ENCODE measurements around the gene GTF2H2C.
"Not testable (repeated sequence)": the region's sequence is repeated elsewhere in the genome, so short reads cannot be mapped to it uniquely, and the experiment has no call there.

GTF2H2C gene

DNA sequence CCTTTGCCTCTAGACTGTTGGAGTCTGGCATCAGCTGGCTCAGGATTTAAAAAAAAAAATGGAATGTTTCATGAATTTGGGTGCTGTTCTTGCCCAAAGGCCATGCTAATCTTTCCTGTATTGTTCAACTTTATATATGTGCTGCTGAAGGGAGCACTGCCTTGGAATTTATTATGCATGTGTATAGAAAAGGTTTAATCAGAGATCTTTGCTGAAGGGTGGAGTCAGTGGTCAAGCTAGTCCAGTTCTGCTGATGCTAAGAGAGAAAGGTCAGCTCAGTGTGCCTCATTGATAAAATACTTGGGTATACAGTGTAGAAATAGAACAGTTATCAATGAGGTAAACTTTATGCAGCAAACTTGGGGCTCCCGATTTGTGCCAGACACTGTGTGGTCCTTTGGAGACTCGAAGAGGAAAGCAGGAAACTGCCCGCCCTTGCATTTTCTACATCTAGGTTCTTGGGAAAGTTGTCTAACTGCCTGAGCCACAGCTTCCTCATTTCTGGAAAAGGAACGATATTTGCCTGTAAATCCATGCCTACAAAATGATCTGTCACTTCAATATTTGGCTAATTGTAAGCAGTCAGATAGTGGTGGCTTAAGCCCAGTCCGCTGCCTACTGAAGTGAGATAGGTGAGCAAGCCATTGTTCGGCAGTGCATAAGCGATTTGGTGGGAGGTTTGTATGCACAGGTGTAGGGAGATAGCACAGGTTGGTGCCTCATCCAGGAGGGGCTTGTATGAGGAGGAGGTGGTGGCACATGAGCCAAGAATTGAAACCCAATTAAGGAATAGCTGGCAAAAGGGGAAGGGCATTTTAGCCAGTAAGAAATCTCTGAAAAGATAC, 29.2 kb upstream of the GTF2H2C start:
- no peak for DNase-seq (ENCODE audit: extremely low read depth, low read depth)
- no peak overlapping the region for H3K4me3 ChIP-seq (replicated peaks; ENCODE audit: low read depth, low read length)
- TF ChIP-seq, protein P1, sequence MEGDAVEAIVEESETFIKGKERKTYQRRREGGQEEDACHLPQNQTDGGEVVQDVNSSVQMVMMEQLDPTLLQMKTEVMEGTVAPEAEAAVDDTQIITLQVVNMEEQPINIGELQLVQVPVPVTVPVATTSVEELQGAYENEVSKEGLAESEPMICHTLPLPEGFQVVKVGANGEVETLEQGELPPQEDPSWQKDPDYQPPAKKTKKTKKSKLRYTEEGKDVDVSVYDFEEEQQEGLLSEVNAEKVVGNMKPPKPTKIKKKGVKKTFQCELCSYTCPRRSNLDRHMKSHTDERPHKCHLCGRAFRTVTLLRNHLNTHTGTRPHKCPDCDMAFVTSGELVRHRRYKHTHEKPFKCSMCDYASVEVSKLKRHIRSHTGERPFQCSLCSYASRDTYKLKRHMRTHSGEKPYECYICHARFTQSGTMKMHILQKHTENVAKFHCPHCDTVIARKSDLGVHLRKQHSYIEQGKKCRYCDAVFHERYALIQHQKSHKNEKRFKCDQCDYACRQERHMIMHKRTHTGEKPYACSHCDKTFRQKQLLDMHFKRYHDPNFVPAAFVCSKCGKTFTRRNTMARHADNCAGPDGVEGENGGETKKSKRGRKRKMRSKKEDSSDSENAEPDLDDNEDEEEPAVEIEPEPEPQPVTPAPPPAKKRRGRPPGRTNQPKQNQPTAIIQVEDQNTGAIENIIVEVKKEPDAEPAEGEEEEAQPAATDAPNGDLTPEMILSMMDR (IDR thresholded peaks at IDR 0.05; ENCODE audit: low read depth, low read length, missing control alignments) = no peak

DNA sequence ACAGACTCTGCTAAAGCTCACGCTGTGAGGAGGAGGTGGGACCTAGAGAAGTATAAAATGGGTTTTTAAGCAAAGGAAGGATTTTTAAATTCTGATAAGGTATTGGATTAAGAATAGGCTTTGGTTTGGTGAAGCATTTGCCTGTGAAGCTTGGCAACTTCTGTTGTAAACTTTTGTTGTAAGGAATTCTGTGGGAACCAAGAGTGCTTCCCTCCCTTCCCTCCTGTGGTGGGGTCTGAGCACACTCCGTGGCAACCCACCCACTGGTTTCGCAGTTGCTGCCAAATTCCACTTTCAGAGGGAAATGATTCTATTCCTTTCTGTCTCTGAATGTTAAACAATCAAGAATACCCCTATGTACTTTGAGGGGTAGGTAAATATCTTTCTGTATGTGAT, 28.6 kb upstream of the GTF2H2C start:
- DNase-seq (ENCODE audit: extremely low read depth, low read depth) = no peak
- H3K4me3 ChIP-seq (replicated peaks; ENCODE audit: low read depth, low read length) = no peak overlapping the region
- TF ChIP-seq, protein P1 (IDR thresholded peaks at IDR 0.05; ENCODE audit: low read depth, low read length, missing control alignments) = no peak

DNA sequence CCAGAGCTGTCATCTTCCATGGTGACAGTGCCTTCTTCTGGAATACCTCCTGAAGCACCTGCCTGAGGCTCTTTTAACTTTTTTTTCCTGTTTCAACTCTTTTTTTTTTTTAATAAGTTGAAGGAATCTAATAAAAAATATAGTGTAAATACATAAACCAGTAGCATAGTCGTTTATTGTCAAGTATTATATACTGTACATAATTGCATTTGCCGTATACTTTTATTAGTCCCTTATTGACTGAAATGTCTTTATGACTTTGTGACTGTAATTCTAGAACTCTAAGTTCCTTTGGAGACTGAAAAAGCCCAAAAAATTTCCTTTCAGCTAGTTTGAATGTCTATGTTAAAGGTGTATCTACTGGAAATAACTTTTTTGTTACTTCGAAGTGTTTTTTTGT, 22.1 kb upstream of the GTF2H2C start:
- not testable (repeated sequence) for DNase-seq (ENCODE audit: extremely low read depth, low read depth); H3K4me3 ChIP-seq (replicated peaks; ENCODE audit: low read depth, low read length)

DNA sequence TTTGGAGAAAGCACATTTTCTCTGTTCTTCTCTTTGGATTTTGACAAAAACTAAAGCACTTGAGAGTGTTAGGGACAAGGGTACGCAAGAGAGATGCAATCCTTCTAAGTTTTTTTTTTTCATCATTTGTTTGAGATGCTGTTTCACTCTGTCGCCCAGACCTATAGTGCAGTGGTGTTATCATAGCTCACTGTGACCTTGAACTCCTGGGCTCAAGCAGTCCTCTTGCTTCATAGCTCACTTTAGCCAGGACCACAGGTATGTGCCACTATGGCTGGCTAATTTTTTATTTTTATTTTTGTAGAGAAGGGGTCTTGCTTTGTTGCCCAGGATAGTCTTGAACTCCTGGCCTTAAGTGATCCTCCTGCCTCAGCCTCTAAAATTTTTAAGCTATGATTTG, 21.3 kb upstream of the GTF2H2C start:
- H3K4me3 ChIP-seq (replicated peaks; ENCODE audit: low read depth, low read length); DNase-seq (ENCODE audit: extremely low read depth, low read depth): not testable (repeated sequence)

DNA sequence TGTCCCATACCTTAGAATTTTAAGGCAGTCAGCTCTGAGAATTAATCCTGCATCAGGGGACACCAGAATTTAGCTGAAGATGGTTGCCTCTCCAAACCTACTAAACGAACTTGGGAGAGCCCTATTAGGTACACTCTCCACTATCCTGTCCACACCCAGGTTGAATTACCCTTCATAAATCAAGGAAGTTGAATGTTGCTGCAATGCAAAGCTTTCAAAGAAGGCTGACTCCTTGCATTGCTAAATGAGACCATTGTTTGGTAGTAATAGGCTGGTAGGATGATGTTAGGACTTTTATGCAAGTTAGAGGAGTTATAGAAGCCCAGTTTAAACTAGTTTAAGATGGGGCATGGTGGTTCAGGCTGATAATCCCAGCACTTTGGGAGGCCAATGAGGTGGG, 18.6 kb upstream of the GTF2H2C start:
- not testable (repeated sequence) for DNase-seq (ENCODE audit: extremely low read depth, low read depth); H3K4me3 ChIP-seq (replicated peaks; ENCODE audit: low read depth, low read length)

DNA sequence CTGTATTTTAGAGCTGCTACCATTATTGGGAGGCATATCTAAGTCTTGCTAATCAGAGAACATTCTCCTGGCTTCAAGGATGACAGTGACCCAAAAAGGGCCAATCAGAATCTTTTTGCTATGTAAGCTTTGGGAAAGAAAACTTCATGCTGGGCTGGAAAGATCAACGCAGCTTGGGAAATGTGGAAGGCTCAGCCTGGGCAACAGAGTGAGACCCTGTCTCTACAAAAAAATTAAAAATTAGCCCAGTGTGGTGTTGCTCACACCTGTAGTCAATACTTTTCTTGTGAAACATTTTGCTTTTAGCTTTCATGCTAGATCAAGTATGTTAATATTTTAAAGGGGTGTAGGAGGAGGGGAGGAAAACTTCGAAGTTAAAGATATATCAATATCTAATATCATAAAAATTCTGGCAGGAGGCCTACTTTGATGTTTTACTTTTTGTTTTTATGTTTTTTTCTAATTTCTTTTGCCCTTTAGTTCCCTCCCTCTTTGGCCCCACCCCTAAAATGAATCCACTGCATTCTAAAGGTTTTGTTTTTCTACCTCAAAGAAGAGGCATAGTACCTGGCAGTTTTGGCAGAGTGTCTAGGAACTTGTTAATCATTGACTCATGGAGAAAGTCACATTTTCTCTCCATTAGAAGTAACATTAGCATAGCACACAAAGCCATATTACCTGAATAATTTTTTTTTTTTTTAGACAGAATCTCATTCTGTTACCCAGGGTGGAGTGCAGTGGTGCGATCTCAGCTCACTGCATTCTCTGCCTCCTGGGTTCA, 17.0 kb upstream of the GTF2H2C start:
- not testable (repeated sequence) for DNase-seq (ENCODE audit: extremely low read depth, low read depth); H3K4me3 ChIP-seq (replicated peaks; ENCODE audit: low read depth, low read length)

DNA sequence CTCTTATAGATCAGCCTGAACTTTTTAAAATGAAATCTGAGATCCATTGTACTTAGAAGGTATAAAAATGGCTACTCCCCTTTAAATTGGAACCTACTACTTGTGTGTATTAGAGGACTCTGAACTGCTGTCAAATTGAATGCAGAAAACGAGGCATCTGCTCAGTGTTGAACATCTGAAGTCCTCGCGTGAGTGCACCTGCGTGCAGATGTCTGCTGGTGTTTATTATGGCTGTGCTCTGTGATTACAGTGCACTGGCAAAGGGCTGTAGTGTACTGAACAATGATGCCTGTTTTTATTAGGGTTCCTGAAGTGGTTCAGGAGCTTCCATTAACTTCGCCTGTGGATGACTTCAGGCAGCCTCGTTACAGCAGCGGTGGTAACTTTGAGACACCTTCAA, 15.4 kb upstream of the GTF2H2C start:
- not testable (repeated sequence) for DNase-seq (ENCODE audit: extremely low read depth, low read depth); H3K4me3 ChIP-seq (replicated peaks; ENCODE audit: low read depth, low read length)

DNA sequence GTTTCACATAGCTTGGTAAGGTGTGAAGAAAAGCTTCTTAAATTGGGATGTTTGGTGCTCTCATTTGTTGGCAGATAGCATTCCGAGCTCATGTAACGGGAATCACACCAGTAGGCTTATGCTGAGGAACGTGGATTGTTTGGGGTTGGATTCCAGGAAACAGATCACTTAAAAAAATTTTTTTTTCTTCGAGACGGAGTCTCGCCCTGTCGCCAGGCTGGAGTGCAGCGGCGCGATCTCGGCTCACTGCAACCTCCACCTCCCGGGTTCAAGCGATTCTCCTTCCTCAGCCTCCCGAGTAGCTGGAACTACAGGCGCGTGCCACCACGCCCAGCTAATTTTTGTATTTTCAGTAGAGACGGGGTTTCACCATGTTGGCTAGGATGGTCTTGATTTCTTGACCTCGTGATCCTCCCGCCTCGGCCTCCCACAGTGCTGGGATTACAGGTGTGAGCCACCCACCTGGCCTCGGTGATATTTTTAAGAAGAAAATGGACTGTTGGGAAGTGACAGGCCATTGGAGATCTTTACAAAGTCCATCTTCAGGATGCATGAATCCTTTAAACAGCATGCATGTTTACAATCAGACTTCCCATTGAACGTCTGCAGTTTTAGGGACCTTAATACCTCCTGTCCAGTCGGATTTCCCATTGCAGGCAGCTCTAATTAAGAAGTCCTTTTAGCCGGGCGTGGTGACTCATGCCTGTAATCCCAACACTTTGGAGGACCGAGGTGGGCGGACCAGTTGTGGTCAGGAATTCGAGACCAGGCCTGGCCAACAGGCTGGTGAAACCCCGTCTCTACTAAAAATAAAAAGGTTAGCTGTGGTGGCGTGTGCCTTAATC, 818 bp downstream of the GTF2H2C start:
- H3K4me3 ChIP-seq (replicated peaks; ENCODE audit: low read depth, low read length) = peak overlapping the region; percentile 45
- not testable (repeated sequence) for DNase-seq (ENCODE audit: extremely low read depth, low read depth)

DNA sequence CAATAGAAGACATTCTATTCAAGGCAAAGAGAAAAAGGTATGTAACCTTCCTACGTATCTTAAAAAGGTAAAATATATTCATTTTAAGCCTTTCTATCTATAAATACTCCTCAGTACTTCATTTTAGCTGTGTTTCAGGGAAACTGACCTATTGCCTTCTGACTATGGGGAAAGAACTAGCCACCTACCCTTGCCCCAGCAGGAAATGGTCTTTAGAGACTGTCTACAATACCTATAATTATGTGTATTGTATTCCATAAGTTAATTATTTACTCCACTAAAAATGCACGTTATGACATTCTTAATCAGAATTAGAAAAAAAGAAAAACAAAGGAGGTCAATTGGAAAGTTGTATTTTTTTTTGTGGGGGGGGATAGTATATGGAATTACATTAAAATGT, 6.2 kb downstream of the GTF2H2C start:
- not testable (repeated sequence) for H3K4me3 ChIP-seq (replicated peaks; ENCODE audit: low read depth, low read length); DNase-seq (ENCODE audit: extremely low read depth, low read depth)

DNA sequence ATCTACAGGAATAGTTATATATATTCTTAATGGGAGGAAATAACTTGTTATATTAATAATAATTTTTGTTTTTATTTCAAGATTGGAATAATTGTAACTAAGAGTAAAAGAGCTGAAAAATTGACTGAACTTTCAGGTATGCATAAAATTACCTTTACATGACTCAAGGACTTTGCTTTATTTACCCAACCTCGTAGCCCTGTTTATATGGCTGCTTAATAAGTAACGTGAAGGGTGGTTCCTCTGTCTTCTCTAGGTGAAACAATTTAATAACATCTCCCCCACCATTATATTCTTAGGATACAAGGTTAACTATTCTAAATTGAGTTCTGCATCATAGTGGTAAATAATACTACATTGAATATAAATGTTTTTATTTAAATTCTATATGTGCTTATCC, 8.1 kb downstream of the GTF2H2C start:
- H3K4me3 ChIP-seq (replicated peaks; ENCODE audit: low read depth, low read length); DNase-seq (ENCODE audit: extremely low read depth, low read depth): not testable (repeated sequence)

DNA sequence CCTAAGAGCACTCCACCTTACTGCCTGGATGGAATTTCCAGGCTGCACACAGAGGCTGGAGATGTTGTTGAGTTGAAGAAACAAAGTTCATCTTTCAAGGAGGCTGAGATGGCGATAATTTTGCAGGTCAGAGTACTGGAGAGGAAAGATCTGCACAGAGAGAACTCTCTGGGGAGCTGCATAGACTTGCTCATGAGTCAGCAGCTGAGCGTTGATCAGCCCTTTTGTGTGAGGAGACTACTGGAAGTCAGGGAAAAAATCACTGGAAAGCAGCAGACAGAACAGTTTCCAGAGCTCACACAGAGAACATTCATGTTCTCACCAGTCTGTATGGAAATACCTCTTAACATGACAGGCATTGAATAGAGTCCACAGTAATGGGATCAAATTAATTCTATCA, 23.4 kb downstream of the GTF2H2C start:
- not testable (repeated sequence) for DNase-seq (ENCODE audit: extremely low read depth, low read depth); H3K4me3 ChIP-seq (replicated peaks; ENCODE audit: low read depth, low read length)

DNA sequence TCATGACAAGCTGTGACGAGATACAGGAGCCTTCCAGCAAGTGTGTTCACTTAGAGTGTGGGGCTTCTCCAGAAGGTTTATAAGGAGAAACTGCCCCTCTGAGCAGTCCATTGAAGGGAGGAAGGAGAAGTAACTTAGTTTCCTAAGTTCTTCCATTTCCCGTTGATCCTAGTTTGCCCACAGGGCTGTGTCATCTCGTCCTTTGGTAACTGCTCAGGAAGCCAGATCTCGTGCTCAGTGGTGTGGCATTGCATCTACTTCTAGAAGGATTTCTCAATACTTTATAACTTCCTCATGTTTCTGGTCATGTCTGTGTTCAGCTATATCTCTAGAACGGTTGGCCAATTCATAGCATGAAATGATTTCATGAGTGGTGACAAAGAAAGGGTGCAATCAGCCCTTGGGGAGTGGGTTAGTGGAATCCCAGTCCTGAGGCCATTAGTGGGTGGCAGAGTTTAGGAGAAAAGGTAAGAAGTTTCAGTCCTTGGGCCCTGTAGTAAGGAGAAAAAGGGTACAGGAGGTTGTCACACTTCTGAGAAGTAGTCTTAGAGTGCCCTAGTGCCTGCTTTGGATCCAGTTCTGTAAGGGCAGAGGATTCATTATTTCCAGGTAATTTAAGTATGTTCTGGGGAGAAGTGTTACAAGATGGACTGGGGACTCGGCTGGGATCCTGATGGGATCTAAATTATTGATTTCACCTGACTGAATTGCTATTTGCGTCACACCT, 36.3 kb downstream of the GTF2H2C start:
- H3K4me3 ChIP-seq (replicated peaks; ENCODE audit: low read depth, low read length); DNase-seq (ENCODE audit: extremely low read depth, low read depth): not testable (repeated sequence)

DNA sequence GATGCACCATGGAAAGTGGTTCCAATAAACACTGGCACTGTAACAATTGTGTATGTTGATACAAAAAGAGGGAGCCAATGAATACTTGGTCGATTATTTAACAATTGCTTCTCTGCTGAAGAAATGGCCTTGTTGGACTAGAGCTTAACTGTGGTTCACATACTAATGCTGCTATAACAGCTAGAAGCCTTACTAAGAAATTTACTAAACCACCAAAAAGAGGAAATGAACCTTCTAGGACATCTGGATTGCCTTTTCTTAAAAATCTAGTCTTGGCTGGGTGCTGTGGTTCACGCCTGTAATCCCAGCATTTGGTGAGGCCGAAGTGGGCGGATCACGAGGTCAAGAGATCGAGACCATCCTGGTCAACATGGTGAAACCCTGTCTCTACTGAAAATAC, 42.0 kb downstream of the GTF2H2C start:
- DNase-seq (ENCODE audit: extremely low read depth, low read depth); H3K4me3 ChIP-seq (replicated peaks; ENCODE audit: low read depth, low read length): not testable (repeated sequence)

DNA sequence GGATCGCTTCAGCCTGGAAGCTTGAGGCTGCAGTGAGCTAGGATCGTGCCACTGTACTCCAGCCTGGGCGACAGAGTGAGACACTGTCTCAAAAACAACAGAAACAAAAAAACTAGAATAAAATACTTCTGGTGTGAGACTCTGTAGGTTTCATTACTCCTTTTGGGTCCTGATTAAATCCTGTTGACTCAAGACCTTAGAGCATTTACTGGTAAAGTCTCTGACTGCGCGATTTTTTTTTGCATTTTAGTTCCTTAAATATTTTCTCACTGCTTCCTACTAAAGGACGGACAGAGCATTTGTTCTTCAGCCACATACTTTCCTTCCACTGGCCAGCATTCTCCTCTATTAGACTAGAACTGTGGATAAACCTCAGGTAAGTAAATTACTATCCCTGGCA, 46.8 kb downstream of the GTF2H2C start:
- not testable (repeated sequence) for DNase-seq (ENCODE audit: extremely low read depth, low read depth); H3K4me3 ChIP-seq (replicated peaks; ENCODE audit: low read depth, low read length)

DNA sequence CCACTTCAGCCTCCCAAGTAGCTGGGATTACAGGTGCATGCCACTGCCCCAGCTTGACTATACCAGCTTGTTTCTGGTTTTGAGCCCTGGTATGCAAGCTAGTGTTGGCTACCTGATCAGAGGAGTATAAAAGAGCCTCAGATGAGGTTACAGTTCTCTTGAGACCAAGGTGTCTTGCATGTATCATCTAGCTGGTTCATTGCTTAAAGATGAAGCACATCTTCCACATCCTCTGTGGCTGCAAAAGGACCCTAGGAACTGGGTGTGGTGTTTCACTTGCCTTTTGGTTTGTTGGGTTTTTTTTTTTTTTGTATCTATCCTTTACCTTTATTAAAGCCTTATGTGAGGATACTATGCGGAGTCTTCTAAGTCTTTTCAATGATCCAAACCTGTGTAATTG, 47.8 kb downstream of the GTF2H2C start:
- DNase-seq (ENCODE audit: extremely low read depth, low read depth); H3K4me3 ChIP-seq (replicated peaks; ENCODE audit: low read depth, low read length): not testable (repeated sequence)
